ENCODE results near the gene EMILIN3.
A peak's percentile ranks its signal among the peaks of the same experiment; 100 is the strongest.

EMILIN3 gene

DNA sequence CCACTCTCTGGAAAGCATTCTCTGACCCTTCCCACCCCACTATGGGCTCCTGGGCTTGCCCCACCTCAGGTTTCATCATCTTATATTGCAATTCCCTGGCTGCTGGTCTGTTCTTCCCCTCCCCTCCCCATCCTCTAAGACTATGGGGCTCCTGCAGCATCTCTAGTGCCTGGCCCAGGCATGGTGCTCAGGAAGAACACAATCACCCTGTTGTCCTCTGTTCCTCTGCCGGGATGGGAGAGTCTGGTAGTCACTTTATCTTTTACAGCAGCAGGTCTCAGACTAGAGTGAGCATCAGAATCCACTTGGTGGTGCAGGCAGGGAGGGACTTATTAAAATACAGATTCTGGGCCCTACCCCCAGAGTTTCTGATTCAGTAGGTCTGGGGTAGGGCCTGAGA, 31.0 kb downstream of the EMILIN3 start:
- no peak overlapping the region for H3K27ac ChIP-seq (ENCODE audit: extremely low read depth, low read depth, low read length)
- POLR2A ChIA-PET, result no interaction called here
- H3K9me3 ChIP-seq (ENCODE audit: control insufficient read depth, insufficient read depth, low read depth, low read length), result no peaks in the 10 kb centered on the region
- H3K36me3 ChIP-seq (ENCODE audit: control insufficient read depth in 2 of 2, insufficient read depth in 1 of 2, low read length in 2 of 2), result no peaks in the 10 kb centered on the region
- no peaks in the 10 kb centered on the region for H3K4me1 ChIP-seq (ENCODE audit: control insufficient read depth, insufficient read depth, low read length)
- H3K4me3 ChIP-seq (ENCODE audit: low read depth, low read length), result no peak overlapping the region
- CTCF ChIA-PET, result interaction anchor here (2.4 kb wide), 1 partner anchor 201 kb away, joined by 9 read pairs; no protein-coding TSS in a partner anchor
- TF ChIP-seq ZBTB20 (tag by site-specific recombination; IDR thresholded peaks at IDR 0.05) (peak; percentile 53; the same call in 1 of the 2 replicates), ZNF521 (tag by site-specific recombination; IDR thresholded peaks at IDR 0.05) (no peak)

DNA sequence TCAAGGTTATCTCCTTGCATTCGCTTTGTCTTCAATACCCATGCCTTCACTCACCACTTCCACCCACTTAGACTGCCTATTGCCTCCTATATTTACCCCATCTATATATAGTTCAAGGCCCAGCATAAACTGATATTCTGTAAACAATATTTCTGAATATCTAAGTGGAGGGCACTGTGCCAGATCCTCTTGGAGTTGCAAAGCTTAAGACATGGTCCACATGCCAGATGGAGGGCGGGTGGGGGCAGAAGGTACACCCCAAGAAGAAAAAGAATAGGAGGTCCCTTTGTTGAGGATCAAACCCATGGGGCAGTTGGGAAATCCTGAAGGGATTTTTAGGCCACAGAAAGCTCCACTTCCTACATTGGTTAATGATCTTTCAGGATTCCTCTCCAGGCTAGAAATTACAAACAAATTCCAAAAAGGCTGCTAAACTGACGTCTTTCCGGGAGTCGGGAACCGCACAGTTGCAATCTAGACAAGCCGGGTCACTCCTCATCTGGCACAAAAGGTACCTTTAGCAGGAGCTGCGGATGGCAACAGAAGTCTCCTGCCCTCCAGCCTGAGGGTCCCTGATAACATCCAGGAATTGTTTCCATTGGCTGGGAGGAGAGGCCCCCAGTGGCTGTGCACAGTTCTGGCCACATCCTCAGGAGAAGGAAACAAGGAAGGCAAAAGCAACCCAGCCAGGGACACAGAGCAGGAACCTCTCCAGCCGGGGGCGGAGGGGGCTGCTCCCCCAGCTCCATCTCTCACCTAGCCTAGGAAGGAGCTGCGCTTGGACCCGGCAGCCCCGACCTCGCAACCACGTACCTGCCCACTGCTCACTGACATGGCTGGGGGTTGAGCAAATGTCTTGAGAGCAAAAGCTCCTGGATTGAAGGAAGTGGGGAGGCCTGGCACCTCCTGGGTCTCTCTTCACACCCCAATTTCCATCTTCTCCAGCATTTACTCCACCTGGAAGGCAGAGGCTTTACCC, 31.9 kb downstream of the EMILIN3 start:
- CTCF ChIA-PET, result interaction anchor here (0.6 to 2.4 kb wide), 4 partner anchors 14 to 200 kb away, joined by 3 to 9 read pairs (median 6); no protein-coding TSS in a partner anchor
- POLR2A ChIA-PET, result no interaction called here
- Histone ChIP-seq H3K4me1 (ENCODE audit: control insufficient read depth, insufficient read depth, low read length) (no peaks in the 10 kb centered on the region), H3K4me3 (ENCODE audit: low read depth, low read length) (no peak overlapping the region), H3K36me3 (ENCODE audit: control insufficient read depth in 2 of 2, insufficient read depth in 1 of 2, low read length in 2 of 2) (no peaks in the 10 kb centered on the region), H3K9me3 (ENCODE audit: control insufficient read depth, insufficient read depth, low read depth, low read length) (no peaks in the 10 kb centered on the region), H3K27ac (ENCODE audit: extremely low read depth, low read depth, low read length) (no peak overlapping the region)
- TF ChIP-seq KLF7 (tag by site-specific recombination; IDR thresholded peaks at IDR 0.05; ENCODE audit: borderline replicate concordance) (no peak), ZNF837 (tag by site-specific recombination; IDR thresholded peaks at IDR 0.05) (no peak)

DNA sequence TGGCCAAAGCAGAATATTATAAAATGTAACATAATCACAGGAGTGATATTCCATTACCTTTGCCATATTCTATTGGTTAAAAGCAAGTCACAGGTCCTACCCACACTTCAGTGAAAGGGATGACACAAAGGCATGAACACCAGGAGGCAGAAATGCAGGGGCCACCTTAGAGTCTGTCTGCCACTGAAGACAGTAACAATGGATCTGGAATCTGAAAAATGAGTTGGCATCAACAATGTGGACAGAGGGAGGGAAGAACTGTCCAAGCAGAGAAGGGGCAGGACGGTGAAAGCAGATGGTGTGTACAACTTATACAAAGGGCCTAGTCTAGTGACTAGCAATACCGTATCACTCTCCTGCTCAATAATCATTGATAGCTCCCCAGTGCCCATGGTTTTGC, 32.6 kb downstream of the EMILIN3 start:
- Histone ChIP-seq H3K9me3 (ENCODE audit: control insufficient read depth, insufficient read depth, low read depth, low read length) (no peaks in the 10 kb centered on the region), H3K4me1 (ENCODE audit: control insufficient read depth, insufficient read depth, low read length) (no peaks in the 10 kb centered on the region), H3K36me3 (ENCODE audit: control insufficient read depth in 2 of 2, insufficient read depth in 1 of 2, low read length in 2 of 2) (no peaks in the 10 kb centered on the region), H3K4me3 (ENCODE audit: low read depth, low read length) (no peak overlapping the region), H3K27ac (ENCODE audit: extremely low read depth, low read depth, low read length) (no peak overlapping the region)
- no peak for TF ChIP-seq ZBTB20 (tag by site-specific recombination; IDR thresholded peaks at IDR 0.05)
- no peak for TF ChIP-seq ZNF174 (tag by site-specific recombination; IDR thresholded peaks at IDR 0.05)
- no peak for TF ChIP-seq ZNF776 (tag by site-specific recombination; IDR thresholded peaks at IDR 0.05; ENCODE audit: borderline replicate concordance)
- TF ChIP-seq, protein P1, sequence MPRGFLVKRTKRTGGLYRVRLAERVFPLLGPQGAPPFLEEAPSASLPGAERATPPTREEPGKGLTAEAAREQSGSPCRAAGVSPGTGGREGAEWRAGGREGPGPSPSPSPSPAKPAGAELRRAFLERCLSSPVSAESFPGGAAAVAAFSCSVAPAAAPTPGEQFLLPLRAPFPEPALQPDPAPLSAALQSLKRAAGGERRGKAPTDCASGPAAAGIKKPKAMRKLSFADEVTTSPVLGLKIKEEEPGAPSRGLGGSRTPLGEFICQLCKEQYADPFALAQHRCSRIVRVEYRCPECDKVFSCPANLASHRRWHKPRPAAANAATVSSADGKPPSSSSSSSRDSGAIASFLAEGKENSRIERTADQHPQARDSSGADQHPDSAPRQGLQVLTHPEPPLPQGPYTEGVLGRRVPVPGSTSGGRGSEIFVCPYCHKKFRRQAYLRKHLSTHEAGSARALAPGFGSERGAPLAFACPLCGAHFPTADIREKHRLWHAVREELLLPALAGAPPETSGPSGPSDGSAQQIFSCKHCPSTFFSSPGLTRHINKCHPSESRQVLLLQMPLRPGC (tag by site-specific recombination; IDR thresholded peaks at IDR 0.05), result no peak
- ChIA-PET POLR2A (no interaction called here), CTCF (interaction anchor here (0.6 to 2.4 kb wide), 4 partner anchors 15 to 199 kb away, joined by 3 to 9 read pairs (median 6); no protein-coding TSS in a partner anchor)

DNA sequence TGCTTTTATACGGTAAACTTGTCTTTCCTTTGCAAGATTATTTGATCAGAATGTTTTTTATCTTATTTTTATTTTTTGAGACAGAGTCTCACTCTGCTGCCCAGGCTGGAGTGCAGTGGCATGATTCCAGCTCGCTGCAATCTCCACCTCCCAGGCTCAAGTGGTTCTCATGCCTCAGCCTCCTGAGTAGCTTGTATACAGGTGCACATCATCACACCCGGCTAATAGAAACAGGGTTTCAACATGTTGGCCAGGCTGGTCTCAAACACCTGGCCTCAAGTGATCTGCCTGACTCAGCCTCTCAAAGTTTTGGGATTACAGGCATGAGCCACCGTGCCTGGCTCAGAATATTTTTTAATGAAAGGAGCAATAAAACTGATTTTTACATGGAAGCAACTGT, 34.9 kb downstream of the EMILIN3 start:
- POLR2A ChIA-PET, result no interaction called here
- H3K27ac ChIP-seq (ENCODE audit: extremely low read depth, low read depth, low read length), result no peak overlapping the region
- CTCF ChIA-PET, result interaction anchor here (0.6 to 2.8 kb wide), 4 partner anchors 8 to 260 kb away, joined by 3 to 25 read pairs (median 6); partner anchors contain the start of gene LPIN3
- no peaks in the 10 kb centered on the region for H3K36me3 ChIP-seq (ENCODE audit: control insufficient read depth in 2 of 2, insufficient read depth in 1 of 2, low read length in 2 of 2)
- TF ChIP-seq BCL11B (tag by site-specific recombination; IDR thresholded peaks at IDR 0.05; ENCODE audit: low read depth) (no peak), OVOL3 (tag by site-specific recombination; IDR thresholded peaks at IDR 0.05) (no peak), TCF7L2 (IDR thresholded peaks at IDR 0.05; ENCODE audit: borderline replicate concordance, low read depth, low read length) (no peak), ZNF48 (tag by site-specific recombination; IDR thresholded peaks at IDR 0.05) (no peak), ZNF391 (tag by site-specific recombination; IDR thresholded peaks at IDR 0.05; ENCODE audit: borderline replicate concordance, low read depth) (no peak), KLF10 (tag by site-specific recombination; IDR thresholded peaks at IDR 0.05) (no peak), ZNF544 (tag by site-specific recombination; IDR thresholded peaks at IDR 0.05) (no peak), ZIC2 (tag by site-specific recombination; IDR thresholded peaks at IDR 0.05) (no peak), ZNF140 (tag by site-specific recombination; IDR thresholded peaks at IDR 0.05) (no peak), ZNF654 (tag by site-specific recombination; IDR thresholded peaks at IDR 0.05; ENCODE audit: low read depth) (no peak), ZNF354C (tag by site-specific recombination; IDR thresholded peaks at IDR 0.05; ENCODE audit: borderline replicate concordance, low read depth) (no peak)
- TF ChIP-seq, protein P2, sequence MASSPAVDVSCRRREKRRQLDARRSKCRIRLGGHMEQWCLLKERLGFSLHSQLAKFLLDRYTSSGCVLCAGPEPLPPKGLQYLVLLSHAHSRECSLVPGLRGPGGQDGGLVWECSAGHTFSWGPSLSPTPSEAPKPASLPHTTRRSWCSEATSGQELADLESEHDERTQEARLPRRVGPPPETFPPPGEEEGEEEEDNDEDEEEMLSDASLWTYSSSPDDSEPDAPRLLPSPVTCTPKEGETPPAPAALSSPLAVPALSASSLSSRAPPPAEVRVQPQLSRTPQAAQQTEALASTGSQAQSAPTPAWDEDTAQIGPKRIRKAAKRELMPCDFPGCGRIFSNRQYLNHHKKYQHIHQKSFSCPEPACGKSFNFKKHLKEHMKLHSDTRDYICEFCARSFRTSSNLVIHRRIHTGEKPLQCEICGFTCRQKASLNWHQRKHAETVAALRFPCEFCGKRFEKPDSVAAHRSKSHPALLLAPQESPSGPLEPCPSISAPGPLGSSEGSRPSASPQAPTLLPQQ (tag by site-specific recombination; IDR thresholded peaks at IDR 0.05), result no peak
- TF ChIP-seq, protein P3, sequence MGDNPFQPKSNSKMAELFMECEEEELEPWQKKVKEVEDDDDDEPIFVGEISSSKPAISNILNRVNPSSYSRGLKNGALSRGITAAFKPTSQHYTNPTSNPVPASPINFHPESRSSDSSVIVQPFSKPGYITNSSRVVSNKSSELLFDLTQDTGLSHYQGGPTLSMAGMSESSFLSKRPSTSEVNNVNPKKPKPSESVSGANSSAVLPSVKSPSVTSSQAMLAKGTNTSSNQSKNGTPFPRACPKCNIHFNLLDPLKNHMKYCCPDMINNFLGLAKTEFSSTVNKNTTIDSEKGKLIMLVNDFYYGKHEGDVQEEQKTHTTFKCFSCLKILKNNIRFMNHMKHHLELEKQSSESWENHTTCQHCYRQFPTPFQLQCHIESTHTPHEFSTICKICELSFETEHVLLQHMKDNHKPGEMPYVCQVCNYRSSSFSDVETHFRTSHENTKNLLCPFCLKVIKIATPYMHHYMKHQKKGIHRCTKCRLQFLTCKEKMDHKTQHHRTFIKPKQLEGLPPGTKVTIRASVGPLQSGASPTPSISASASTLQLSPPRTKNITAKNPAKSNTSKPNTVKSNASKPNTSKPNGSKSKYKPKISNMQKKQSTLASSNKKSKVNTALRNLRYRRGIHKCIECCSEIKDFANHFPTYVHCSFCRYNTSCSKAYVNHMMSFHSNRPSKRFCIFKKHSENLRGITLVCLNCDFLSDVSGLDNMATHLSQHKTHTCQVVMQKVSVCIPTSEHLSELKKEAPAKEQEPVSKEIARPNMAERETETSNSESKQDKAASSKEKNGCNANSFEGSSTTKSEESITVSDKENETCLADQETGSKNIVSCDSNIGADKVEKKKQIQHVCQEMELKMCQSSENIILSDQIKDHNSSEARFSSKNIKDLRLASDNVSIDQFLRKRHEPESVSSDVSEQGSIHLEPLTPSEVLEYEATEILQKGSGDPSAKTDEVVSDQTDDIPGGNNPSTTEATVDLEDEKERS (tag by site-specific recombination; IDR thresholded peaks at IDR 0.05), result no peak
- no peak overlapping the region for H3K4me3 ChIP-seq (ENCODE audit: low read depth, low read length)
- H3K4me1 ChIP-seq (ENCODE audit: control insufficient read depth, insufficient read depth, low read length), result no peaks in the 10 kb centered on the region
- no peaks in the 10 kb centered on the region for H3K9me3 ChIP-seq (ENCODE audit: control insufficient read depth, insufficient read depth, low read depth, low read length)
